Measurements from ENCODE around the gene FHDC1.

DNA sequence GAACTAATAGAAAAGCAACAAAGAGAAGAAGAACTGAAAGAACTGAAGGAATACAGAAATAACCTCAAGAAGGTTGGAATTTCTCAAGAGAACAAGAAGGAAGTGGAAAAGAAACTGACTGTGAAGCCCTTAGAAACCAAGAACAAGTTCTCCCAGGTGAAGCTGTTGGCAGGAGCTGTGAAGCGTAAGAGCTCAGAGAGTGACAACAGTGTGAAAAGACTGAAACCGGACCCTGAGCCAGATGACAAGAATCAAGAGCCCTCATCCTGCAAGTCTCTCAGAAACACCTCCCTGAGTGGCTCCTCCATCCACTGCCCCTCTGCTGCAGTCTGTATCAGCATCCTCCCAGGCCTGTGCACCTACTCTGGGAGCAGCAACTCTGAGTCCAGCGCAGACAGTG, 8.4 kb upstream of the FHDC1 start:
- TF ChIP-seq, protein P1, sequence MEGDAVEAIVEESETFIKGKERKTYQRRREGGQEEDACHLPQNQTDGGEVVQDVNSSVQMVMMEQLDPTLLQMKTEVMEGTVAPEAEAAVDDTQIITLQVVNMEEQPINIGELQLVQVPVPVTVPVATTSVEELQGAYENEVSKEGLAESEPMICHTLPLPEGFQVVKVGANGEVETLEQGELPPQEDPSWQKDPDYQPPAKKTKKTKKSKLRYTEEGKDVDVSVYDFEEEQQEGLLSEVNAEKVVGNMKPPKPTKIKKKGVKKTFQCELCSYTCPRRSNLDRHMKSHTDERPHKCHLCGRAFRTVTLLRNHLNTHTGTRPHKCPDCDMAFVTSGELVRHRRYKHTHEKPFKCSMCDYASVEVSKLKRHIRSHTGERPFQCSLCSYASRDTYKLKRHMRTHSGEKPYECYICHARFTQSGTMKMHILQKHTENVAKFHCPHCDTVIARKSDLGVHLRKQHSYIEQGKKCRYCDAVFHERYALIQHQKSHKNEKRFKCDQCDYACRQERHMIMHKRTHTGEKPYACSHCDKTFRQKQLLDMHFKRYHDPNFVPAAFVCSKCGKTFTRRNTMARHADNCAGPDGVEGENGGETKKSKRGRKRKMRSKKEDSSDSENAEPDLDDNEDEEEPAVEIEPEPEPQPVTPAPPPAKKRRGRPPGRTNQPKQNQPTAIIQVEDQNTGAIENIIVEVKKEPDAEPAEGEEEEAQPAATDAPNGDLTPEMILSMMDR (IDR thresholded peaks at IDR 0.05): no peak
- TF ChIP-seq RELA (CRISPR knock-in tag; IDR thresholded peaks at IDR 0.05; ENCODE audit: borderline replicate concordance) (no peak), FOXP1 (CRISPR knock-in tag; IDR thresholded peaks at IDR 0.05; ENCODE audit: borderline replicate concordance) (no peak), ETV6 (CRISPR knock-in tag; IDR thresholded peaks at IDR 0.05) (no peak), ARID4B (CRISPR knock-in tag; IDR thresholded peaks at IDR 0.05; ENCODE audit: borderline replicate concordance) (no peak), ZBTB21 (CRISPR knock-in tag; IDR thresholded peaks at IDR 0.05; ENCODE audit: borderline replicate concordance) (no peak), ATF1 (CRISPR knock-in tag; IDR thresholded peaks at IDR 0.05) (no peak), GRHL2 (CRISPR knock-in tag; IDR thresholded peaks at IDR 0.05; ENCODE audit: insufficient replicate concordance, severe bottlenecking) (no peak), CREB1 (CRISPR knock-in tag; IDR thresholded peaks at IDR 0.05) (no peak), ZBTB43 (CRISPR knock-in tag; IDR thresholded peaks at IDR 0.05) (no peak), ATF3 (CRISPR knock-in tag; conservative IDR thresholded peaks at IDR 0.05) (no peak)
- TF ChIP-seq, protein P2, sequence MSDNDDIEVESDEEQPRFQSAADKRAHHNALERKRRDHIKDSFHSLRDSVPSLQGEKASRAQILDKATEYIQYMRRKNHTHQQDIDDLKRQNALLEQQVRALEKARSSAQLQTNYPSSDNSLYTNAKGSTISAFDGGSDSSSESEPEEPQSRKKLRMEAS (CRISPR knock-in tag; IDR thresholded peaks at IDR 0.05): no peak
- TF ChIP-seq, protein P3, sequence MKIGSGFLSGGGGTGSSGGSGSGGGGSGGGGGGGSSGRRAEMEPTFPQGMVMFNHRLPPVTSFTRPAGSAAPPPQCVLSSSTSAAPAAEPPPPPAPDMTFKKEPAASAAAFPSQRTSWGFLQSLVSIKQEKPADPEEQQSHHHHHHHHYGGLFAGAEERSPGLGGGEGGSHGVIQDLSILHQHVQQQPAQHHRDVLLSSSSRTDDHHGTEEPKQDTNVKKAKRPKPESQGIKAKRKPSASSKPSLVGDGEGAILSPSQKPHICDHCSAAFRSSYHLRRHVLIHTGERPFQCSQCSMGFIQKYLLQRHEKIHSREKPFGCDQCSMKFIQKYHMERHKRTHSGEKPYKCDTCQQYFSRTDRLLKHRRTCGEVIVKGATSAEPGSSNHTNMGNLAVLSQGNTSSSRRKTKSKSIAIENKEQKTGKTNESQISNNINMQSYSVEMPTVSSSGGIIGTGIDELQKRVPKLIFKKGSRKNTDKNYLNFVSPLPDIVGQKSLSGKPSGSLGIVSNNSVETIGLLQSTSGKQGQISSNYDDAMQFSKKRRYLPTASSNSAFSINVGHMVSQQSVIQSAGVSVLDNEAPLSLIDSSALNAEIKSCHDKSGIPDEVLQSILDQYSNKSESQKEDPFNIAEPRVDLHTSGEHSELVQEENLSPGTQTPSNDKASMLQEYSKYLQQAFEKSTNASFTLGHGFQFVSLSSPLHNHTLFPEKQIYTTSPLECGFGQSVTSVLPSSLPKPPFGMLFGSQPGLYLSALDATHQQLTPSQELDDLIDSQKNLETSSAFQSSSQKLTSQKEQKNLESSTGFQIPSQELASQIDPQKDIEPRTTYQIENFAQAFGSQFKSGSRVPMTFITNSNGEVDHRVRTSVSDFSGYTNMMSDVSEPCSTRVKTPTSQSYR (CRISPR knock-in tag; IDR thresholded peaks at IDR 0.05): no peak

Data from WTC11 (cell line).